ENCODE results near the gene CDON.

Gene CDON

DNA sequence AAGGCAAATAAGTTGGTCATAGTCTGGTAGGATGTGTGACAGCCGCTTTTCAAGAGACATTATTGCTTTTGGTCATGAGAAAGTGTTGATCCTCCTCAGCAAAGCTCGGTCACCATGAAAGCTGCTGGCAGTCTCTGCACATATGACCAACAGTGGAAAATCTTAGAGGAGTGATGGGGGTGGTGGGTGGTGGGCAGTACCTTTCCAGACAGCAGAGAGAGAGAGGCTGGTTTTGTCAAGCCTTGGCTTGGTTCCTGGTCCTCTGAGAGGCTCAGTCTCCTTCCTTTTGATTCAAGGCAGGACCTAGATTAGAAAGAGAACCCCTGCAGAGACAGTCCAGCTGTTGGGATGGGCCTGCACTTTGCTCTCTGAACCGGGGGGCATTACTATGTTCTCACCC, 136.9 kb downstream of the CDON start:
- no peak overlapping the region for H3K27ac ChIP-seq

GRCh38 chr11:125925247-125925740, 137.4 kb downstream of the CDON start:
- peaks cover 6% of the 10 kb centered on the region for H3K4me1 ChIP-seq (ENCODE audit: low read depth, poor library complexity, severe bottlenecking)
- H3K36me3 ChIP-seq (ENCODE audit: insufficient read depth): no peaks in the 10 kb centered on the region
- no peak overlapping the region for H3K4me2 ChIP-seq
- H3K79me2 ChIP-seq (ENCODE audit: insufficient read depth, low read depth): no peaks in the 10 kb centered on the region
- no peak overlapping the region for H3K9ac ChIP-seq
- TF ChIP-seq, protein P1, sequence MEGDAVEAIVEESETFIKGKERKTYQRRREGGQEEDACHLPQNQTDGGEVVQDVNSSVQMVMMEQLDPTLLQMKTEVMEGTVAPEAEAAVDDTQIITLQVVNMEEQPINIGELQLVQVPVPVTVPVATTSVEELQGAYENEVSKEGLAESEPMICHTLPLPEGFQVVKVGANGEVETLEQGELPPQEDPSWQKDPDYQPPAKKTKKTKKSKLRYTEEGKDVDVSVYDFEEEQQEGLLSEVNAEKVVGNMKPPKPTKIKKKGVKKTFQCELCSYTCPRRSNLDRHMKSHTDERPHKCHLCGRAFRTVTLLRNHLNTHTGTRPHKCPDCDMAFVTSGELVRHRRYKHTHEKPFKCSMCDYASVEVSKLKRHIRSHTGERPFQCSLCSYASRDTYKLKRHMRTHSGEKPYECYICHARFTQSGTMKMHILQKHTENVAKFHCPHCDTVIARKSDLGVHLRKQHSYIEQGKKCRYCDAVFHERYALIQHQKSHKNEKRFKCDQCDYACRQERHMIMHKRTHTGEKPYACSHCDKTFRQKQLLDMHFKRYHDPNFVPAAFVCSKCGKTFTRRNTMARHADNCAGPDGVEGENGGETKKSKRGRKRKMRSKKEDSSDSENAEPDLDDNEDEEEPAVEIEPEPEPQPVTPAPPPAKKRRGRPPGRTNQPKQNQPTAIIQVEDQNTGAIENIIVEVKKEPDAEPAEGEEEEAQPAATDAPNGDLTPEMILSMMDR (conservative IDR thresholded peaks at IDR 0.05; ENCODE audit: low read depth, low read length): no peak
- H2AFZ ChIP-seq (ENCODE audit: low read depth): no peak overlapping the region
- no peaks in the 10 kb centered on the region for H3K27me3 ChIP-seq (ENCODE audit: insufficient read depth, low read depth)
- no peak overlapping the region for H3K27ac ChIP-seq
- no peak overlapping the region for H3K4me3 ChIP-seq (IDR thresholded peaks at IDR 0.05; ENCODE audit: insufficient read depth, low read depth, low read length)
- no peaks in the 10 kb centered on the region for H4K20me1 ChIP-seq (ENCODE audit: insufficient read depth)

More for the DNA sequence above, 136.9 kb downstream of the CDON start:
- Histone ChIP-seq H3K4me3 (IDR thresholded peaks at IDR 0.05; ENCODE audit: insufficient read depth, low read depth, low read length) (no peak overlapping the region), H3K4me1 (ENCODE audit: low read depth, poor library complexity, severe bottlenecking) (peaks cover 6% of the 10 kb centered on the region), H3K4me2 (no peak overlapping the region), H2AFZ (ENCODE audit: low read depth) (no peak overlapping the region), H3K79me2 (ENCODE audit: insufficient read depth, low read depth) (no peaks in the 10 kb centered on the region), H3K9ac (no peak overlapping the region), H4K20me1 (ENCODE audit: insufficient read depth) (no peaks in the 10 kb centered on the region), H3K36me3 (ENCODE audit: insufficient read depth) (no peaks in the 10 kb centered on the region), H3K27me3 (ENCODE audit: insufficient read depth, low read depth) (no peaks in the 10 kb centered on the region)
- TF ChIP-seq, protein P1 (conservative IDR thresholded peaks at IDR 0.05; ENCODE audit: low read depth, low read length): no peak

DNA sequence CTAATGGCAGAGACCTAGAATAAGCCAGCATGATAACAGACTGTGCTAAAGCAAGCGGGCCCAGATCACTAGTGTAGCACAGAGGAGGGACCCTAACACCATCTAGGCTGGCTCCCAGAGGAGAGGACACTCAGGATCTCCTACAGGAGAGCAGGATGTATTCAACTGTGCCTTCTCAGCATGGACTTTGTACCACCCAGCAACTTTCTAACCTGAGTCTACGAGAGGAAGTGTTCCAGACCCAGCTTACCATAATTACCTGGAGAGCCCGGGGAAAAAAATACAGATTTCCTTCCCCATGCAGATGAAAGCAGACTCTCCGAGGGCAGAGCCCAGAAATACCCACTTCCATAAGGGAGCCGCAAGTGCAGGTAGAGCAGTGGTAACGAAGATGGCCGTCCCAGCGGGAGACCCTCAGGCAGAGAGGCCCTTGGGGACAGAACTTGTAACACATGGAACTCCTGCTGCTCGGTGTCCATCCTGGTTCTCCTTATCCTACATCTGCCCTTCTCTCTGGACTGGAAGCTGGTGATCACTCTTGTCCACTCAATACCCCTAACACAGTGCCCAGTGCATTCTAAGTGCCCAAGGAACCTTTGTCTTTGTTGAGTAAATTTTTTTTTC, 138.2 kb downstream of the CDON start:
- Histone ChIP-seq H3K79me2 (ENCODE audit: insufficient read depth, low read depth) (no peaks in the 10 kb centered on the region), H3K9ac (no peak overlapping the region), H4K20me1 (ENCODE audit: insufficient read depth) (no peaks in the 10 kb centered on the region), H3K4me3 (IDR thresholded peaks at IDR 0.05; ENCODE audit: insufficient read depth, low read depth, low read length) (no peak overlapping the region), H3K4me1 (ENCODE audit: low read depth, poor library complexity, severe bottlenecking) (peaks cover 6% of the 10 kb centered on the region), H2AFZ (ENCODE audit: low read depth) (no peak overlapping the region), H3K36me3 (ENCODE audit: insufficient read depth) (no peaks in the 10 kb centered on the region), H3K27me3 (ENCODE audit: insufficient read depth, low read depth) (no peaks in the 10 kb centered on the region), H3K4me2 (no peak overlapping the region), H3K27ac (no peak overlapping the region)
- TF ChIP-seq, protein P1 (conservative IDR thresholded peaks at IDR 0.05; ENCODE audit: low read depth, low read length): no peak

DNA sequence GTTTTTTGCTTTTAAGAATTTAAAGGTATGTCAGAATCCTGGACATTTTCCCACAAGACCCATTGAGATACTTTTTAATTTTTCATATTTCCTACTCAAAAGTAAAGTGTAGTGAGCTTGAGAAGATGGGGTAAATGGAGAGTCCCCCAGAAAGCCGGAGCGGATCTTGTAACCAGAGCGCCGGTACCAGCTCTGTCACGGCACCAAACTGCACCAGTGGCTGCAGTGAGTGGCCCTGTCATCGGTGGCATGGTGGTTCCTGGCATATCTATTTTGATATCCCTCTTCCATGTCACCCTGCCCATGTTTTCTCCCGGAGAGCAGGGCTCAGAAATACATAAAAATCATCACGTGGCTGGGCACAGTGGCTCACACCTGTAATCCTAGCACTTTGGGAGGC, 139.0 kb downstream of the CDON start:
- H2AFZ ChIP-seq (ENCODE audit: low read depth): no peak overlapping the region
- H3K36me3 ChIP-seq (ENCODE audit: insufficient read depth): no peaks in the 10 kb centered on the region
- H3K27me3 ChIP-seq (ENCODE audit: insufficient read depth, low read depth): no peaks in the 10 kb centered on the region
- H3K9ac ChIP-seq: no peak overlapping the region
- no peaks in the 10 kb centered on the region for H3K79me2 ChIP-seq (ENCODE audit: insufficient read depth, low read depth)
- H3K4me1 ChIP-seq (ENCODE audit: low read depth, poor library complexity, severe bottlenecking): peaks cover 6% of the 10 kb centered on the region
- H4K20me1 ChIP-seq (ENCODE audit: insufficient read depth): no peaks in the 10 kb centered on the region
- H3K4me2 ChIP-seq: no peak overlapping the region
- TF ChIP-seq, protein P1 (conservative IDR thresholded peaks at IDR 0.05; ENCODE audit: low read depth, low read length): no peak
- H3K4me3 ChIP-seq (IDR thresholded peaks at IDR 0.05; ENCODE audit: insufficient read depth, low read depth, low read length): no peak overlapping the region
- no peak overlapping the region for H3K27ac ChIP-seq
